ENCODE data around the gene TRPV2.

GRCh38 chr17:16398270-16399267, 16.8 kb upstream of the TRPV2 start:
- TF ChIP-seq, protein P1, sequence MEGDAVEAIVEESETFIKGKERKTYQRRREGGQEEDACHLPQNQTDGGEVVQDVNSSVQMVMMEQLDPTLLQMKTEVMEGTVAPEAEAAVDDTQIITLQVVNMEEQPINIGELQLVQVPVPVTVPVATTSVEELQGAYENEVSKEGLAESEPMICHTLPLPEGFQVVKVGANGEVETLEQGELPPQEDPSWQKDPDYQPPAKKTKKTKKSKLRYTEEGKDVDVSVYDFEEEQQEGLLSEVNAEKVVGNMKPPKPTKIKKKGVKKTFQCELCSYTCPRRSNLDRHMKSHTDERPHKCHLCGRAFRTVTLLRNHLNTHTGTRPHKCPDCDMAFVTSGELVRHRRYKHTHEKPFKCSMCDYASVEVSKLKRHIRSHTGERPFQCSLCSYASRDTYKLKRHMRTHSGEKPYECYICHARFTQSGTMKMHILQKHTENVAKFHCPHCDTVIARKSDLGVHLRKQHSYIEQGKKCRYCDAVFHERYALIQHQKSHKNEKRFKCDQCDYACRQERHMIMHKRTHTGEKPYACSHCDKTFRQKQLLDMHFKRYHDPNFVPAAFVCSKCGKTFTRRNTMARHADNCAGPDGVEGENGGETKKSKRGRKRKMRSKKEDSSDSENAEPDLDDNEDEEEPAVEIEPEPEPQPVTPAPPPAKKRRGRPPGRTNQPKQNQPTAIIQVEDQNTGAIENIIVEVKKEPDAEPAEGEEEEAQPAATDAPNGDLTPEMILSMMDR (IDR thresholded peaks at IDR 0.05), result no peak
- TF ChIP-seq POLR2AphosphoS5 (IDR thresholded peaks at IDR 0.05), result no peak
- TF ChIP-seq POLR2A (IDR thresholded peaks at IDR 0.05), result no peak
